Endothelial cell of umbilical vein (primary cell): Measurements from ENCODE around the gene RASAL1. TPM values are rescaled to one million over a fixed set of nuclear protein-coding genes. Genes with fewer than 3 reads are reported as not detected.

Experiments
- BruUV-seq: library from RNA; stranded (reverse); fragments of 400-500 nt; replicated peaks from 2 replicates; lab custom pipeline; 2021; lab: Mats Ljungman, UMichigan
- CTCF ChIA-PET: fragments of 300-600, 350-600 bp; sonication (Branson Sonifier 250); formaldehyde crosslinking; loops from one replicate; lab custom pipeline; 2021; ENCODE audit warnings: antibody characterized with exemption, inconsistent platforms; lab: Charles Lee
- POLR2A ChIA-PET: fragments of 300-600, 350-600 bp; sonication (Branson Sonifier 250); formaldehyde crosslinking; loops from one replicate; lab custom pipeline; 2021; ENCODE audit warnings: antibody characterized with exemption, inconsistent platforms; lab: Charles Lee
- DNase-seq: peaks from one replicate; pipeline ENCODE4 v3.0.0-alpha.2; 2011; ENCODE audit warnings: low read depth, low spot score
- FAIRE-seq: peaks from 2 replicates; lab custom pipeline; 2011; peaks lifted over from hg19 to GRCh38; lab: Jason Lieb, UNC
- H2AFZ ChIP-seq: 2 replicates; pipeline ENCODE4 v1.6.0; 2012; ENCODE audit warnings: low read depth, low read length, control low read depth, inconsistent platforms
- H3K27ac ChIP-seq: 2 replicates; pipeline ENCODE4 v1.5.1; 2011; ENCODE audit warnings: low read depth, mild to moderate bottlenecking, control low read depth, low read length, moderate library complexity; ENCODE audit not compliant: insufficient read depth
- H3K27me3 ChIP-seq, 2 experiments: 2 replicates each; pipeline versions ENCODE4 v1.6.0 to v1.6.1; 2011; ENCODE audit warnings: low read length in 2 of 2, mixed read lengths in 1 of 2; ENCODE audit not compliant: control insufficient read depth in 2 of 2, insufficient read depth in 2 of 2
- H3K36me3 ChIP-seq, 2 experiments: 2 replicates in 1 of 2; 3 replicates in 1 of 2; pipeline ENCODE4 v1.5.1; 2011; ENCODE audit warnings: low read length in 2 of 2, mild to moderate bottlenecking in 1 of 2, moderate library complexity in 1 of 2; ENCODE audit not compliant: control insufficient read depth in 2 of 2, insufficient read depth in 2 of 2; ENCODE audit errors: extremely low read depth in 1 of 2
- H3K4me1 ChIP-seq: 3 replicates; pipeline ENCODE4 v1.5.1; 2011; ENCODE audit warnings: mild to moderate bottlenecking, low read length; ENCODE audit not compliant: control insufficient read depth, insufficient read depth; ENCODE audit errors: extremely low read depth
- H3K4me2 ChIP-seq: 2 replicates; pipeline ENCODE4 v1.6.1; 2011; ENCODE audit warnings: low read length, control low read depth, mixed read lengths; ENCODE audit not compliant: insufficient read depth
- H3K4me3 ChIP-seq, 3 experiments: fragments of 200-600 bp in 1 of 3; sonication (generic), shearing (Covaris generic) in 1 of 3; replicated peaks in 1 of 3; 2 replicates each; pipeline ENCODE4 v1.5.1; 2011 to 2016; ENCODE audit warnings: control low read depth in 3 of 3, low read length in 3 of 3, mild to moderate bottlenecking in 2 of 3, inconsistent platforms in 1 of 3, low read depth in 1 of 3, moderate library complexity in 1 of 3; ENCODE audit not compliant: insufficient read depth in 1 of 3
- H3K79me2 ChIP-seq: 2 replicates; pipeline ENCODE4 v1.6.0; 2012; ENCODE audit warnings: low read length, inconsistent platforms; ENCODE audit not compliant: control insufficient read depth, insufficient read depth
- H3K9ac ChIP-seq: replicated peaks from 2 replicates; pipeline ENCODE3; 2011; ENCODE audit warnings: low read length, control low read depth; ENCODE audit not compliant: insufficient read depth; ENCODE audit errors: extremely low read depth
- H3K9me1 ChIP-seq: replicated peaks from 3 replicates; pipeline ENCODE4 v1.6.0; 2011; ENCODE audit warnings: mild to moderate bottlenecking, low read length; ENCODE audit not compliant: control insufficient read depth, insufficient read depth; ENCODE audit errors: extremely low read depth
- H3K9me3 ChIP-seq: replicated peaks from 2 replicates; pipeline ENCODE4 v1.5.1; 2012; ENCODE audit warnings: low read length, inconsistent platforms; ENCODE audit not compliant: control insufficient read depth, insufficient read depth
- H4K20me1 ChIP-seq: replicated peaks from 2 replicates; pipeline ENCODE3; 2011; ENCODE audit warnings: mild to moderate bottlenecking, low read length; ENCODE audit not compliant: control insufficient read depth, insufficient read depth; ENCODE audit errors: extremely low read depth
- CTCF ChIP-seq, 2 donors: IDR thresholded peaks; 1 replicate in 1 of 2; 2 replicates in 1 of 2; pipeline ENCODE4 v1.5.1; 2011; ENCODE audit warnings: low read length in 2 of 2, mild to moderate bottlenecking in 2 of 2, moderate library complexity in 2 of 2, control low read depth in 1 of 2, inconsistent platforms in 1 of 2, low read depth in 1 of 2; ENCODE audit not compliant: insufficient read depth in 1 of 2; ENCODE audit errors: extremely low read depth in 1 of 2
- EZH2 ChIP-seq: IDR thresholded peaks from 2 replicates; pipeline ENCODE4 v1.6.1; 2012; ENCODE audit warnings: borderline replicate concordance, low read depth, mild to moderate bottlenecking, moderate library complexity, low read length, inconsistent platforms; ENCODE audit not compliant: severe bottlenecking
- FOS ChIP-seq: IDR thresholded peaks from 2 replicates; pipeline ENCODE4 v1.6.1; 2011; ENCODE audit warnings: mild to moderate bottlenecking, low read length, moderate library complexity, borderline replicate concordance; ENCODE audit not compliant: insufficient read depth
- GATA2 ChIP-seq: IDR thresholded peaks from 2 replicates; pipeline ENCODE4 v1.7.0; 2011; ENCODE audit warnings: low read depth, mild to moderate bottlenecking, moderate library complexity, mixed read lengths, low read length; ENCODE audit not compliant: insufficient read length, insufficient read depth
- JUN ChIP-seq: IDR thresholded peaks from 2 replicates; pipeline ENCODE4 v1.6.1; 2011; ENCODE audit warnings: borderline replicate concordance, low read depth; ENCODE audit not compliant: insufficient read length, insufficient read depth
- MAX ChIP-seq: IDR thresholded peaks from 2 replicates; pipeline ENCODE4 v1.6.1; 2011; ENCODE audit not compliant: insufficient read depth, insufficient read length
- MYC ChIP-seq: IDR thresholded peaks from one replicate; pipeline ENCODE4 v1.6.1; 2011; ENCODE audit warnings: mild to moderate bottlenecking, low read depth, low read length
- POLR2A ChIP-seq: IDR thresholded peaks from 2 replicates; pipeline ENCODE4 v1.6.1; 2012; ENCODE audit warnings: low read depth, mild to moderate bottlenecking, control low read depth, low read length
- POLR2AphosphoS5 ChIP-seq: IDR thresholded peaks from 2 replicates; pipeline ENCODE4 v1.6.1; 2012; ENCODE audit warnings: low read depth, mild to moderate bottlenecking, control low read depth, low read length, moderate library complexity; ENCODE audit not compliant: insufficient read depth
- dilution Hi-C: fragments of 300-500 bp; cut with MboI; formaldehyde crosslinking; loops from one replicate; pipeline ENCODE4 v1.15.0; 2019; ENCODE audit warnings: low sequenced_read_pairs; ENCODE audit not compliant: extremely low pct_ligation_motif_present
- intact Hi-C: fragments of 100-400 bp; cut with micrococcal nuclease; formaldehyde crosslinking; loops from one replicate; pipeline ENCODE4 v1.10.0; 2022
- polyA plus RNA-seq, 4 experiments: library from polyadenylated mRNA; depleted of rRNA in 3 of 4; stranded (reverse) in 3 of 4; unstranded in 1 of 4; fragments of >200 nt; gene quantifications; 2 replicates each; pipeline versions ENCODE4 v1.2.1 to v1.2.3, GENCODE V29; 2011 to 2012; ENCODE audit warnings: missing spikeins in 1 of 4
- total RNA-seq: library from RNA; stranded (reverse); gene quantifications from 2 replicates; pipeline ENCODE4 v1.2.3, GENCODE V29; 2021

The RASAL1 gene
- total and polyA plus RNA-seq, 2 donors (not counting 3 experiments of a cell fraction or from before 2014, with no cell fraction given), result not detected

- H3K9me3 ChIP-seq, result no peaks in the 10 kb centered on the region
- no peak for DNase-seq
- CTCF ChIA-PET, result interaction anchor here (0.9 to 7.1 kb wide), 5 partner anchors 12 to 198 kb away, joined by 3 to 99 read pairs (median 6); partner anchors contain the start of gene OAS2
- BruUV-seq, result no TSS peak
- H3K9ac ChIP-seq, result no peak overlapping the region
- intact Hi-C loops (loop anchor here (1.0 to 5.0 kb wide), 4 partner anchors 50 to 198 kb away; no protein-coding TSS in a partner anchor), dilution Hi-C loops (no loop called here)
- H2AFZ ChIP-seq, result no peak overlapping the region
- no peak overlapping the region for H3K4me3 ChIP-seq
- H3K4me1 ChIP-seq, result no peaks in the 10 kb centered on the region
- FAIRE-seq, result no peak
- H3K36me3 ChIP-seq, result no peaks in the 10 kb centered on the region
- no peaks in the 10 kb centered on the region for H3K27me3 ChIP-seq
- H4K20me1 ChIP-seq, result no peaks in the 10 kb centered on the region
- H3K9me1 ChIP-seq, result no peaks in the 10 kb centered on the region
- POLR2A ChIA-PET, result interaction anchor here (0.6 kb wide), 1 partner anchor 33 kb away, joined by 6 read pairs; no protein-coding TSS in a partner anchor
- no peak for TF ChIP-seq POLR2A
- no peak for TF ChIP-seq EZH2
- no peak for TF ChIP-seq GATA2
- no peak for TF ChIP-seq CTCF (IDR thresholded peaks at IDR 0.05; ENCODE audit: extremely low read depth in 1 of 2, insufficient read depth in 1 of 2, low read depth in 1 of 2, low read length in 2 of 2)
- TF ChIP-seq MYC, result no peak
- TF ChIP-seq FOS, result no peak
- TF ChIP-seq MAX, result no peak
- TF ChIP-seq JUN, result no peak
- TF ChIP-seq POLR2AphosphoS5, result no peak
- H3K4me2 ChIP-seq, result no peak overlapping the region
- no peaks in the 10 kb centered on the region for H3K79me2 ChIP-seq
- H3K27ac ChIP-seq, result no peak overlapping the region
These were observed 37.7 kb downstream of the RASAL1 start for GRCh38 chr12:113097716-113098440.
